DOHH2 (cell line): ENCODE measurements around the gene SPECC1L.
"Not testable (repeated sequence)": the region's sequence is repeated elsewhere in the genome, so short reads cannot be mapped to it uniquely, and the experiment has no call there.

Experiments used
- H3F3A ChIP-seq: fragments of 200-600 bp; sonication (generic), shearing (Covaris generic); 2 replicates; pipeline ENCODE4 v1.6.0; 2016; ENCODE audit warnings: antibody characterized with exemption, mild to moderate bottlenecking; ENCODE audit not compliant: control insufficient read depth, insufficient read depth
- H3K27ac ChIP-seq: fragments of 200-600 bp; sonication (generic); 2 replicates; pipeline ENCODE4 v1.5.1; 2014; ENCODE audit warnings: low read depth, mild to moderate bottlenecking, low read length, moderate library complexity
- H3K27me3 ChIP-seq: fragments of 200-600 bp; sonication (generic); 2 replicates; pipeline ENCODE4 v1.6.1; 2014; ENCODE audit warnings: mild to moderate bottlenecking, low read length, mixed read lengths; ENCODE audit not compliant: control insufficient read depth
- H3K36me3 ChIP-seq: fragments of 200-600 bp; sonication (generic); 2 replicates; pipeline ENCODE4 v1.6.1; 2014; ENCODE audit warnings: mild to moderate bottlenecking, low read length, moderate library complexity, mixed read lengths; ENCODE audit not compliant: control insufficient read depth
- H3K4me1 ChIP-seq: fragments of 200-600 bp; sonication (generic); 2 replicates; pipeline ENCODE4 v1.6.1; 2014; ENCODE audit warnings: mild to moderate bottlenecking, low read length, mixed read lengths; ENCODE audit not compliant: control insufficient read depth
- H3K4me2 ChIP-seq: fragments of 200-600 bp; sonication (generic); 2 replicates; pipeline ENCODE4 v1.6.0; 2014; ENCODE audit warnings: mild to moderate bottlenecking, low read length, moderate library complexity
- H3K4me3 ChIP-seq: fragments of 200-600 bp; sonication (generic); 2 replicates; pipeline ENCODE4 v1.5.1; 2014; ENCODE audit warnings: mild to moderate bottlenecking, low read length, mixed read lengths
- H3K79me2 ChIP-seq: fragments of 200-600 bp; sonication (generic); 2 replicates; pipeline ENCODE4 v1.6.1; 2014; ENCODE audit warnings: mild to moderate bottlenecking, low read length, mixed read lengths; ENCODE audit not compliant: control insufficient read depth
- H3K9me2 ChIP-seq: fragments of 200-600 bp; sonication (generic); replicated peaks from 2 replicates; pipeline ENCODE4 v1.6.1; 2014; ENCODE audit warnings: mild to moderate bottlenecking, low read length, mixed read lengths; ENCODE audit not compliant: control insufficient read depth
- H3K9me3 ChIP-seq: fragments of 200-600 bp; sonication (generic); 2 replicates; pipeline ENCODE4 v1.6.1; 2014; ENCODE audit warnings: antibody characterized with exemption, low read length, mixed read lengths; ENCODE audit not compliant: control insufficient read depth, insufficient read depth
- H4K20me1 ChIP-seq: fragments of 200-600 bp; sonication (generic); 2 replicates; pipeline ENCODE4 v1.6.0; 2014; ENCODE audit warnings: low read depth, mild to moderate bottlenecking, antibody characterized with exemption, low read length, moderate library complexity; ENCODE audit not compliant: control insufficient read depth, insufficient read depth
- CTCF ChIP-seq: fragments of 200-600 bp; sonication (generic); IDR thresholded peaks from one replicate; pipeline ENCODE4 v1.5.1; 2014; ENCODE audit warnings: antibody characterized with exemption, mild to moderate bottlenecking, low read depth, low read length; ENCODE audit not compliant: poor library complexity, severe bottlenecking
- EZH2phosphoT487 ChIP-seq: fragments of 200-600 bp; sonication (generic); IDR thresholded peaks from 2 replicates; pipeline ENCODE4 v1.6.1; 2017; ENCODE audit warnings: borderline replicate concordance, mild to moderate bottlenecking, antibody characterized with exemption, low read length, moderate library complexity, mixed read lengths

SPECC1L gene

GRCh38 chr22:24244144-24244787 lies 26.4 kb upstream of the SPECC1L start:
- Histone ChIP-seq H3K4me3 (no peak overlapping the region), H3K9me2 (no peaks in the 10 kb centered on the region), H3K9me3 (no peaks in the 10 kb centered on the region), H3F3A (0 out of 2 replicates have a peak, but pooled peaks cover 3% of the 10 kb centered on the region), H3K79me2 (no peaks in the 10 kb centered on the region), H3K27me3 (no peaks in the 10 kb centered on the region), H3K27ac (no peak overlapping the region), H3K4me2 (no peak overlapping the region), H3K4me1 (peaks cover 24% of the 10 kb centered on the region), H3K36me3 (no peaks in the 10 kb centered on the region), H4K20me1 (no peaks in the 10 kb centered on the region)
- no peak for TF ChIP-seq EZH2phosphoT487
- TF ChIP-seq CTCF = no peak

GRCh38 chr22:24245030-24245431 lies 25.6 kb upstream of the SPECC1L start, which contains the start of gene GGT5:
Gene GGT5, minus strand, starts transcription at chr22:24245082. Its CDS starts 357 bp downstream, at chr22:24244725.
- H3K79me2 ChIP-seq, H3K4me2 ChIP-seq, H3K4me3 ChIP-seq, H3K27ac ChIP-seq, H4K20me1 ChIP-seq, H3K27me3 ChIP-seq, H3K36me3 ChIP-seq, H3K9me2 ChIP-seq, H3K9me3 ChIP-seq, H3F3A ChIP-seq: not testable (repeated sequence)
- H3K4me1 ChIP-seq = peaks cover 24% of the 10 kb centered on the region

GRCh38 chr22:24245584-24246561 lies 24.8 kb upstream of the SPECC1L start:
- H4K20me1 ChIP-seq, H3K9me3 ChIP-seq, H3K36me3 ChIP-seq, H3F3A ChIP-seq, H3K9me2 ChIP-seq, H3K27me3 ChIP-seq, H3K4me2 ChIP-seq, H3K79me2 ChIP-seq, H3K27ac ChIP-seq, H3K4me3 ChIP-seq: not testable (repeated sequence)
- peaks cover 24% of the 10 kb centered on the region for H3K4me1 ChIP-seq

GRCh38 chr22:24247011-24247507 lies 23.6 kb upstream of the SPECC1L start:
- TF ChIP-seq CTCF = no peak
- no peak for TF ChIP-seq EZH2phosphoT487
- Histone ChIP-seq H3K36me3 (no peaks in the 10 kb centered on the region), H4K20me1 (no peaks in the 10 kb centered on the region), H3K4me1 (peaks cover 23% of the 10 kb centered on the region), H3K79me2 (no peaks in the 10 kb centered on the region), H3K4me3 (no peak overlapping the region), H3K9me2 (no peaks in the 10 kb centered on the region), H3K4me2 (no peak overlapping the region), H3F3A (no peaks in the 10 kb centered on the region), H3K27me3 (no peaks in the 10 kb centered on the region), H3K9me3 (no peaks in the 10 kb centered on the region), H3K27ac (no peak overlapping the region)
